Measurements from ENCODE around the gene TRIM63.

The TRIM63 gene

GRCh38 chr1:26072305-26072704, 4.9 kb upstream of the TRIM63 start:
- H3K36me3 ChIP-seq (ENCODE audit: control insufficient read depth, insufficient read depth, low read length), result no peaks in the 10 kb centered on the region
- H3K4me1 ChIP-seq (ENCODE audit: control insufficient read depth, insufficient read depth, low read length, poor library complexity, severe bottlenecking), result peaks cover 7% of the 10 kb centered on the region
- no peaks in the 10 kb centered on the region for H3K9me3 ChIP-seq (ENCODE audit: control insufficient read depth, low read length)
- H3K27ac ChIP-seq (ENCODE audit: low read depth, low read length, severe bottlenecking), result no peak overlapping the region
- 79 to 95% methylated on average over 4 to 6 of the region's 6 CpGs for WGBS, 2 experiments (ENCODE audit: insufficient coverage in 2 of 2)
- no peak overlapping the region for H3K4me3 ChIP-seq (ENCODE audit: extremely low read depth, insufficient read depth, low read length, poor library complexity, severe bottlenecking)

GRCh38 chr1:26070963-26071342, 3.5 kb upstream of the TRIM63 start:
- H3K4me3 ChIP-seq (ENCODE audit: extremely low read depth, insufficient read depth, low read length, poor library complexity, severe bottlenecking), result no peak overlapping the region
- H3K4me1 ChIP-seq (ENCODE audit: control insufficient read depth, insufficient read depth, low read length, poor library complexity, severe bottlenecking), result peaks cover 12% of the 10 kb centered on the region
- H3K9me3 ChIP-seq (ENCODE audit: control insufficient read depth, low read length), result no peaks in the 10 kb centered on the region
- WGBS, 2 experiments (ENCODE audit: insufficient coverage in 2 of 2), result 95 to 99% methylated on average over 5 of the region's 6 CpGs
- no peak overlapping the region for H3K27ac ChIP-seq (ENCODE audit: low read depth, low read length, severe bottlenecking)
- H3K36me3 ChIP-seq (ENCODE audit: control insufficient read depth, insufficient read depth, low read length), result no peaks in the 10 kb centered on the region

- Histone ChIP-seq H3K27ac (ENCODE audit: low read depth, low read length, severe bottlenecking) (no peak overlapping the region), H3K9me3 (ENCODE audit: control insufficient read depth, low read length) (no peaks in the 10 kb centered on the region), H3K4me1 (ENCODE audit: control insufficient read depth, insufficient read depth, low read length, poor library complexity, severe bottlenecking) (peaks cover 12% of the 10 kb centered on the region), H3K4me3 (ENCODE audit: extremely low read depth, insufficient read depth, low read length, poor library complexity, severe bottlenecking) (no peak overlapping the region), H3K36me3 (ENCODE audit: control insufficient read depth, insufficient read depth, low read length) (no peaks in the 10 kb centered on the region)
- WGBS, 2 experiments (ENCODE audit: insufficient coverage in 2 of 2), result 79 to 94% methylated on average over 2 of the region's 4 CpGs
These were observed 3.0 kb upstream of the TRIM63 start for GRCh38 chr1:26070296-26070962.

- 86% methylated on average over 1 of the region's 1 CpG; no CpG with 5 or more reads in 1 of the 2 experiments for WGBS, 2 experiments (ENCODE audit: insufficient coverage in 2 of 2)
- Histone ChIP-seq H3K4me1 (ENCODE audit: control insufficient read depth, insufficient read depth, low read length, poor library complexity, severe bottlenecking) (peaks cover 12% of the 10 kb centered on the region), H3K36me3 (ENCODE audit: control insufficient read depth, insufficient read depth, low read length) (no peaks in the 10 kb centered on the region), H3K4me3 (ENCODE audit: extremely low read depth, insufficient read depth, low read length, poor library complexity, severe bottlenecking) (no peak overlapping the region), H3K27ac (ENCODE audit: low read depth, low read length, severe bottlenecking) (no peak overlapping the region), H3K9me3 (ENCODE audit: control insufficient read depth, low read length) (no peaks in the 10 kb centered on the region)
These were observed 2.5 kb upstream of the TRIM63 start for GRCh38 chr1:26069941-26070295.

DNA sequence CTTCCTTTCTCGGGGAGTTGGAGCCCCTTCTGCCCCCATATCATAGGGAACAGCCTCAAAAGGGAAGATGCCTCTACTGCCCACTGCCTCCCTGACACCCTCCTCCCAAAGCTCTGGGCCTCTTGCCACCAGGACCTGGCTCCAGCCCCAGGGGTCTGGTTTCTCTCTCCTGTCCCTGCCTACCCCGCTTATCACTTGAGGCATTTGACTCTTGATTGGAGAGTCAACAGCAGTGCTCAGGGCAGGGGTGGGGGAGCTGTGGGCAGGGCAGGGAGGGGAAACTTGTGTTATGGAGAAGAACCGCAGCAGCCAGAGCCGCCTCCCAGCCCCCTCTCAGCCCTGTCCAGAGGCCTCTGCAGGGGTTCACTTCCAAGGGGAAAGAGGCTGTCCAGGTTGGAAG, 573 bp downstream of the TRIM63 start:
- no peaks in the 10 kb centered on the region for H3K36me3 ChIP-seq (ENCODE audit: control insufficient read depth, insufficient read depth, low read length)
- H3K9me3 ChIP-seq (ENCODE audit: control insufficient read depth, low read length), result no peaks in the 10 kb centered on the region
- H3K4me3 ChIP-seq (ENCODE audit: extremely low read depth, insufficient read depth, low read length, poor library complexity, severe bottlenecking), result no peak overlapping the region
- H3K27ac ChIP-seq (ENCODE audit: low read depth, low read length, severe bottlenecking), result no peak overlapping the region
- WGBS, 2 experiments (ENCODE audit: insufficient coverage in 2 of 2), result 60 to 80% methylated on average over 1 to 3 of the region's 4 CpGs
- H3K4me1 ChIP-seq (ENCODE audit: control insufficient read depth, insufficient read depth, low read length, poor library complexity, severe bottlenecking), result peaks cover 12% of the 10 kb centered on the region

DNA sequence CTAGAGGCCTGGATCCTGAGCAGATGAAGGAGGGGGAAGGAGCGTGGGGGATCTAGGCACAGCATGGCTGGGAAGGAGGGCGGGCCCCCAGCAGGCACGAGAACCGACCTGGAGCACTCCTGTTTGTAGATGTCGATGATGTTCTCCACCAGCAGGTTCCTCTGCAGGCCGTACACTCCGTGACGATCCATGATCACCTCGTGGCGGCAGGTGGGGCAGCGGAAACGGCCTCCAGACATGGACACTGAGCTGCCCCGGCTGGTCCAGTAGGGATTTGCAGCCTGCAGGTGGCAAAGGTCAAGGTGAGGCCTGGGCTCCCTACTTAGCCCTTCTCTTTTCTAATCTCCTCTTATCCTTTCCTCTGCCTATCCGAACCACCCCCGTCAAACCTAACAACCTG, 1.3 kb downstream of the TRIM63 start:
- H3K27ac ChIP-seq (ENCODE audit: low read depth, low read length, severe bottlenecking), result no peak overlapping the region
- H3K4me1 ChIP-seq (ENCODE audit: control insufficient read depth, insufficient read depth, low read length, poor library complexity, severe bottlenecking), result peaks cover 12% of the 10 kb centered on the region
- H3K4me3 ChIP-seq (ENCODE audit: extremely low read depth, insufficient read depth, low read length, poor library complexity, severe bottlenecking), result no peak overlapping the region
- WGBS, 2 experiments (ENCODE audit: insufficient coverage in 2 of 2), result 91 to 95% methylated on average over 13 to 15 of the region's 15 CpGs
- H3K9me3 ChIP-seq (ENCODE audit: control insufficient read depth, low read length), result no peaks in the 10 kb centered on the region
- no peaks in the 10 kb centered on the region for H3K36me3 ChIP-seq (ENCODE audit: control insufficient read depth, insufficient read depth, low read length)

GRCh38 chr1:26064553-26064952, 2.9 kb downstream of the TRIM63 start:
- no peaks in the 10 kb centered on the region for H3K9me3 ChIP-seq (ENCODE audit: control insufficient read depth, low read length)
- no peaks in the 10 kb centered on the region for H3K36me3 ChIP-seq (ENCODE audit: control insufficient read depth, insufficient read depth, low read length)
- no peak overlapping the region for H3K27ac ChIP-seq (ENCODE audit: low read depth, low read length, severe bottlenecking)
- H3K4me3 ChIP-seq (ENCODE audit: extremely low read depth, insufficient read depth, low read length, poor library complexity, severe bottlenecking), result no peak overlapping the region
- H3K4me1 ChIP-seq (ENCODE audit: control insufficient read depth, insufficient read depth, low read length, poor library complexity, severe bottlenecking), result peaks cover 12% of the 10 kb centered on the region
- 62 to 90% methylated on average over 1 to 2 of the region's 3 CpGs for WGBS, 2 experiments (ENCODE audit: insufficient coverage in 2 of 2)

DNA sequence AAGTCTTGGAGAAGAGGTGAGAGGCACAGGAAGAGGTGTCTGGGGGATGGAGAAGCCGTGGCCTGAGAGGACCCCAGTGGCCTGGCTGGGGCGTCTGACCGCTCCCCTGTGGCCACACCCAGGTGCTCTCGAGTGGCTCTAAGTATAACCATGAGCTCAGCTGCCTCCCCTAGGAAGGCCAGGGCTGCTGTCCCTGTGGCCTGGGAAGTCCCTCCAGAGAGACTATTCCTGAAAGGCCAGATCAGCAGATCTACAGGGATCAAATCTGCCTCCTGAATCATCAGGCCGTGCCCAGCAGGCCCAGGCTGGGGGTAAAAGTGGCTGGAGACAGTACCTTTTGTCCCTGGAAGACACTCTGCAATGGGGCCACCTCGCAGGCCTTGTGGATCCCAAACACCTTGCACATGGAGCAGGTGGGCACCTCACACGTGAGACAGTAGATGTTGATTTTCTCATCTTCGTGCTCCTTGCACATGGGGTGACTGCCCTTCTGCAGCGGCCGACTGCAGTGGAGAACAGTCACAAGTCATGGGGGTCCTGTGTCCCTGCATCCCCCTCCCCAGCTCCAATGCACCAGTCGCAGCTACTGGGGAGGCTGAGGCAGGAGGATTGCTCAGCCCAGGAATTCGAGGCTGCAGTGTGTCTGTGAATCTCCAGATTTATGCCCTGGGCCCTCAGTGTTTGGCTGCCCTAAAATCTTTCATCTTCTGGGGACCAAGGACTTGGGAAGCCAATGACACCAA, 6.4 kb downstream of the TRIM63 start:
- Histone ChIP-seq H3K4me1 (ENCODE audit: control insufficient read depth, insufficient read depth, low read length, poor library complexity, severe bottlenecking) (no peaks in the 10 kb centered on the region), H3K9me3 (ENCODE audit: control insufficient read depth, low read length) (no peaks in the 10 kb centered on the region), H3K27ac (ENCODE audit: low read depth, low read length, severe bottlenecking) (no peak overlapping the region), H3K4me3 (ENCODE audit: extremely low read depth, insufficient read depth, low read length, poor library complexity, severe bottlenecking) (no peak overlapping the region), H3K36me3 (ENCODE audit: control insufficient read depth, insufficient read depth, low read length) (no peaks in the 10 kb centered on the region)
- 75 to 83% methylated on average over 12 of the region's 12 CpGs for WGBS, 2 experiments (ENCODE audit: insufficient coverage in 2 of 2)

DNA sequence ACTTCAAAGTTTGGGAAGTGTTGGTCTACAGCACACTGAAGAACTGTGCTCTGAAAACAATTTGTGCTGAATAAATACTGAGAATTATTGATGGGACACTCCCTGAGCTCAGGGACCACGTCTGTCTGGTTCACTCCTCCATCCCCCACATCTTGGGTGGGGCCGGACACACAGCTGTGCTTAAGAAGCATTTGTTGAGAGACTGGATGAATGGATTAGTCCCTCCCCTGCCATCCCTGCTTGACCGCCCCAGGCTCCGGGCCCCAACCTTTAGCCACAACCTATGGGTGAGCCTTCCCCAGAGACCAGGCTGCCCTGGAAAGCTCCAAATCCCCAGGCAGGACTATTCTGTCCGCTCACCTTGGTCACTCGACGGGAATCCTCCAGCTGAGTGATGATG, 7.5 kb downstream of the TRIM63 start:
- Histone ChIP-seq H3K27ac (ENCODE audit: low read depth, low read length, severe bottlenecking) (no peak overlapping the region), H3K4me3 (ENCODE audit: extremely low read depth, insufficient read depth, low read length, poor library complexity, severe bottlenecking) (no peak overlapping the region), H3K4me1 (ENCODE audit: control insufficient read depth, insufficient read depth, low read length, poor library complexity, severe bottlenecking) (no peaks in the 10 kb centered on the region), H3K36me3 (ENCODE audit: control insufficient read depth, insufficient read depth, low read length) (no peaks in the 10 kb centered on the region), H3K9me3 (ENCODE audit: control insufficient read depth, low read length) (no peaks in the 10 kb centered on the region)
- WGBS, 2 experiments (ENCODE audit: insufficient coverage in 2 of 2), result 94 to 100% methylated on average over 3 of the region's 7 CpGs

DNA sequence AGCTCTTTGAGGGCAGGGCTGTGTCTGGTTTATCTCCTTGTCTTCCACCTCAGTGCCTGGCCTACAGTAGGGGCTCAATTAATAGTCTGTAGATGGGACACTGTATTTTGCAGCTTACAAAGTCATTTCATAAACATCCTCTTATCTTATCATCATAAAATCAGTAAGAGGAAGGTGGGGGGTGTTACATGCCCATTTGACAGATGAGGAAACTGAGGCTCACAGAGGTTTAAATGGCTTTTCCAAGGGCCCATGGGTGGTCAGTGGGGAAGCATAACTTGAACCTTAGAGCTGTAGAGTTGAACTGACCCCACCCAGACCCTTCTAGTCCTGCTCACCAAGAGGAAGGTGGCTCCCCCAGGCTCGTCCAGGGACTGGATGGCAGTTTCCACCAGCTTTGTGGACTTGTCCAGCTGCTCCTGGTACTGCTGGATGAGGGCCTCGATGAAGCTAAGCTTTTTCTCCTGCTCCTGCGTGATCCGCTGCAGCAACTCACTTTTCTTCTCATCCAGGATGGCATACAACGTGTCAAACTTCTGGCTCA, 9.3 kb downstream of the TRIM63 start:
- Histone ChIP-seq H3K27ac (ENCODE audit: low read depth, low read length, severe bottlenecking) (no peak overlapping the region), H3K9me3 (ENCODE audit: control insufficient read depth, low read length) (no peaks in the 10 kb centered on the region), H3K36me3 (ENCODE audit: control insufficient read depth, insufficient read depth, low read length) (no peaks in the 10 kb centered on the region), H3K4me1 (ENCODE audit: control insufficient read depth, insufficient read depth, low read length, poor library complexity, severe bottlenecking) (no peaks in the 10 kb centered on the region), H3K4me3 (ENCODE audit: extremely low read depth, insufficient read depth, low read length, poor library complexity, severe bottlenecking) (no peak overlapping the region)
- 92 to 97% methylated on average over 5 of the region's 5 CpGs for WGBS, 2 experiments (ENCODE audit: insufficient coverage in 2 of 2)

DNA sequence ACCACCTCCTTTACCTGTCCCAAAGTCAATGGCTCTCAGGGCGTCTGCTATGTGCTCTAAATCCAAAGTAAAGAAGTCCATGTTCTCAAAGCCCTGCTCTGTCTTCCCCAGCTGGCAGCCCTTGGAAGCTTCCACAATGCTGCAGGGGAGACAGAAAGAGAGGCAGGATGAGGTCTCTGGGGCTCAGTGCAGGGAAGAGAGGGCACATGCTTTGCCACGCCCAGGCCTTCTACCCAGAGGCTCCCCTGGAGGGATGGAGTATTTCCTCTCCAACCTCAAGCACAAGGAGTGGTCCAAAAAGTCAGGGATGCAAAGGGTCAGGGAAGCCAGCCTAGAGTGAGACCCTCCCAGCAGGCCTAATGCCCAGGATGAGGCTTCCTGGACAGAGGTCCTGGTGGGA, 10.2 kb downstream of the TRIM63 start:
- Histone ChIP-seq H3K4me1 (ENCODE audit: control insufficient read depth, insufficient read depth, low read length, poor library complexity, severe bottlenecking) (no peaks in the 10 kb centered on the region), H3K4me3 (ENCODE audit: extremely low read depth, insufficient read depth, low read length, poor library complexity, severe bottlenecking) (no peak overlapping the region), H3K9me3 (ENCODE audit: control insufficient read depth, low read length) (no peaks in the 10 kb centered on the region), H3K36me3 (ENCODE audit: control insufficient read depth, insufficient read depth, low read length) (no peaks in the 10 kb centered on the region), H3K27ac (ENCODE audit: low read depth, low read length, severe bottlenecking) (no peak overlapping the region)
- WGBS, 2 experiments (ENCODE audit: insufficient coverage in 2 of 2), result 100% methylated on average over 1 to 2 of the region's 2 CpGs

Data from mesodermal cell (in vitro differentiated cells).